ENCODE results near the gene VPS54. TPM values are rescaled to one million over a fixed set of nuclear protein-coding genes. Genes with fewer than 3 reads are reported as not detected.

The VPS54 gene
- total RNA-seq, 4 donors from 2014 or later: 4.1 to 27.6 (median 18.6) TPM

- intact Hi-C loops (cut with DNase I; ENCODE audit: low total_unique reads) (no loop called here), in situ Hi-C loops (cut with MboI; ENCODE audit: low pct_ligation_motif_present in 1 of 4, low pct_unique_long_range_greater_than_20kb in 1 of 4, low sequenced_read_pairs in 3 of 4) (no loop called here)
- Histone ChIP-seq H3K36me3 (peaks cover 0 to 12% (median 6%) of the 10 kb centered on the region in 4 donors), H3K9me3 (no peaks in the 10 kb centered on the region), H3K4me1 (no peaks in the 10 kb centered on the region), H3K27ac (no peak overlapping the region), H3K4me3 (no peak overlapping the region), H3K27me3 (no peaks in the 10 kb centered on the region)
- 75 to 82% methylated on average over 1 of the region's 1 CpG for WGBS, 2 donors (ENCODE audit: low coverage in 1 of 2)
- TF ChIP-seq CTCF (IDR thresholded peaks at IDR 0.05) (no peak), POLR2AphosphoS5 (IDR thresholded peaks at IDR 0.05) (no peak), POLR2A (IDR thresholded peaks at IDR 0.05) (no peak), EP300 (IDR thresholded peaks at IDR 0.05; ENCODE audit: low read depth) (no peak)
- DNase-seq: no peak
Observed at GRCh38 chr2:63878486-63878885, 140.7 kb downstream of the VPS54 start.

- TF ChIP-seq EP300 (IDR thresholded peaks at IDR 0.05; ENCODE audit: low read depth) (no peak), CTCF (IDR thresholded peaks at IDR 0.05) (no peak), POLR2AphosphoS5 (IDR thresholded peaks at IDR 0.05) (no peak), POLR2A (IDR thresholded peaks at IDR 0.05) (no peak)
- H3K9me3 ChIP-seq: no peaks in the 10 kb centered on the region
- H3K27me3 ChIP-seq: no peaks in the 10 kb centered on the region
- H3K36me3 ChIP-seq: peaks cover 0 to 11% (median 5%) of the 10 kb centered on the region in 4 donors
- no peaks in the 10 kb centered on the region for H3K4me1 ChIP-seq
- in situ Hi-C loops (cut with MboI; ENCODE audit: low pct_ligation_motif_present in 1 of 4, low pct_unique_long_range_greater_than_20kb in 1 of 4, low sequenced_read_pairs in 3 of 4): no loop called here
- H3K27ac ChIP-seq: no peak overlapping the region
- intact Hi-C loops (cut with DNase I; ENCODE audit: low total_unique reads): no loop called here
- DNase-seq: no peak
- WGBS, 2 donors (ENCODE audit: low coverage in 1 of 2): 83 to 89% methylated on average over 5 of the region's 5 CpGs
- no peak overlapping the region for H3K4me3 ChIP-seq
Observed at GRCh38 chr2:63876311-63876710, 142.9 kb downstream of the VPS54 start.

GRCh38 chr2:63875559-63876245 lies 143.5 kb downstream of the VPS54 start:
- no peaks in the 10 kb centered on the region for H3K27me3 ChIP-seq
- H3K27ac ChIP-seq: no peak overlapping the region
- WGBS, 2 donors (ENCODE audit: low coverage in 1 of 2): 91 to 100% methylated on average over 3 of the region's 3 CpGs
- in situ Hi-C loops (cut with MboI; ENCODE audit: low pct_ligation_motif_present in 1 of 4, low pct_unique_long_range_greater_than_20kb in 1 of 4, low sequenced_read_pairs in 3 of 4): no loop called here
- no peaks in the 10 kb centered on the region for H3K9me3 ChIP-seq
- no peak for DNase-seq
- H3K4me3 ChIP-seq: no peak overlapping the region
- peaks cover 0 to 11% (median 5%) of the 10 kb centered on the region in 4 donors for H3K36me3 ChIP-seq
- intact Hi-C loops (cut with DNase I; ENCODE audit: low total_unique reads): no loop called here
- TF ChIP-seq POLR2A (IDR thresholded peaks at IDR 0.05) (no peak), CTCF (IDR thresholded peaks at IDR 0.05) (no peak), POLR2AphosphoS5 (IDR thresholded peaks at IDR 0.05) (no peak), EP300 (IDR thresholded peaks at IDR 0.05; ENCODE audit: low read depth) (no peak)
- H3K4me1 ChIP-seq: peaks cover 0 to 4% (median 0%) of the 10 kb centered on the region in 4 donors

- in situ Hi-C loops (cut with MboI; ENCODE audit: low pct_ligation_motif_present in 1 of 4, low pct_unique_long_range_greater_than_20kb in 1 of 4, low sequenced_read_pairs in 3 of 4): no loop called here
- no peaks in the 10 kb centered on the region for H3K9me3 ChIP-seq
- TF ChIP-seq POLR2AphosphoS5 (IDR thresholded peaks at IDR 0.05): no peak
- no peak for TF ChIP-seq EP300 (IDR thresholded peaks at IDR 0.05; ENCODE audit: low read depth)
- no peak for TF ChIP-seq POLR2A (IDR thresholded peaks at IDR 0.05)
- TF ChIP-seq CTCF (IDR thresholded peaks at IDR 0.05): no peak
- 58 to 100% methylated on average over 1 of the region's 1 CpG for WGBS, 2 donors (ENCODE audit: low coverage in 1 of 2)
- DNase-seq: no peak
- no peaks in the 10 kb centered on the region for H3K27me3 ChIP-seq
- intact Hi-C loops (cut with DNase I; ENCODE audit: low total_unique reads): no loop called here
- peaks cover 0 to 5% (median 0%) of the 10 kb centered on the region in 4 donors for H3K4me1 ChIP-seq
- peaks cover 0 to 11% (median 5%) of the 10 kb centered on the region in 4 donors for H3K36me3 ChIP-seq
- H3K4me3 ChIP-seq: no peak overlapping the region
- no peak overlapping the region for H3K27ac ChIP-seq
Observed at GRCh38 chr2:63875131-63875527, 144.1 kb downstream of the VPS54 start.
